Measurements from ENCODE around the gene SLU7.

SLU7 gene

DNA sequence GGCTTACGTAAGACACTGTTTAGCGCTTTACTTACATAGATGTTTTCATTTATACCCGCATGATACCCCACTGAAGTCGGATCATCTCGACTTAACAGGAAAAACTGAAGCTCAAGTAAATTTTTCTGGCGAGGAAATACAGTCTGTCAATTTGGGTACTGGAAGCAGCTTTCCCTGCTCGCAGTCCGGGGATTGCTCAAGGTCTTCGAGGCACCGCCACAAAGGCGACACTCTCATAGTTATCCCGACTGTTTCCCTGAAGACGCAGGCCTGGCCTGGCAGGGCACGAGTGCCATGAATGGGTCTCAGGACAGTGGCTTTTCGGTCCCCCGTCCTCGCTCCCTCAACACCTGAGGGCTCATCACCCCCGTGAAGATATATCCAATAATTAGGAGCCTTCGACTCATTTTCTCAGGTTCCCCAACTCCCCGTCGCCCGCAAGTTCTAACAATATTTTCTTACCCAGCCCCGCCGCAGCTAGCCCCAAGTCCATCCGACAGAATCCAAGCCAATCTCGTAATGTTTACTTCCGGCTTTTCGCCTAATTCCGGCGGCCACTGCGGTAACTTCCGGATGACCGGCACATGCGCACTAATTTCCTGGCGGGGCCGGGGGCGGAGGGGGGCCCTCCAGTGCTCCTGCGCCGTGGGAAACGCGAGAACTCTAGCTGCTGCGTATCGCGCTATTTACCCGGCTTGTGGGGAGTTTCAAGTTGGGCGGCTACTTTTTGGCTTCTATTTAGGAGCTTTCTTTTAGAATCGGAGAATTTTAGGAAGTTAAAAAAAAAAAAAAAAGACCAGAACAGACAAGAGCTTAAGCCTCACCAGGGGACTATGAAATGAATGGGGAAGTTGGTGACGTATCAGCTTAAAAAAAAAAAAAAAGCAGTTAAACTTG is at the start of gene SLU7:
SLU7 (minus strand) TSS at position 521 of the 897 bp plus-strand sequence. CDS start 3,787 bp downstream, outside the sequence.
- peaks cover 36% of the 10 kb centered on the region for H3K4me1 ChIP-seq (ENCODE audit: insufficient read depth, low read length)
- peak within 1 kb of the TSS; percentile 25 for H2AFZ ChIP-seq (ENCODE audit: low read depth, low read length)
- peaks cover 22% of the 10 kb centered on the region for H3K36me3 ChIP-seq (ENCODE audit: insufficient read depth, low read length)
- H3K9me3 ChIP-seq (ENCODE audit: low read length), result no peaks in the 10 kb centered on the region
- peak within 1 kb of the TSS; percentile 86 for H3K4me3 ChIP-seq (ENCODE audit: low read length)
- no peaks in the 10 kb centered on the region for H3K27me3 ChIP-seq (ENCODE audit: insufficient read depth, low read length)

DNA sequence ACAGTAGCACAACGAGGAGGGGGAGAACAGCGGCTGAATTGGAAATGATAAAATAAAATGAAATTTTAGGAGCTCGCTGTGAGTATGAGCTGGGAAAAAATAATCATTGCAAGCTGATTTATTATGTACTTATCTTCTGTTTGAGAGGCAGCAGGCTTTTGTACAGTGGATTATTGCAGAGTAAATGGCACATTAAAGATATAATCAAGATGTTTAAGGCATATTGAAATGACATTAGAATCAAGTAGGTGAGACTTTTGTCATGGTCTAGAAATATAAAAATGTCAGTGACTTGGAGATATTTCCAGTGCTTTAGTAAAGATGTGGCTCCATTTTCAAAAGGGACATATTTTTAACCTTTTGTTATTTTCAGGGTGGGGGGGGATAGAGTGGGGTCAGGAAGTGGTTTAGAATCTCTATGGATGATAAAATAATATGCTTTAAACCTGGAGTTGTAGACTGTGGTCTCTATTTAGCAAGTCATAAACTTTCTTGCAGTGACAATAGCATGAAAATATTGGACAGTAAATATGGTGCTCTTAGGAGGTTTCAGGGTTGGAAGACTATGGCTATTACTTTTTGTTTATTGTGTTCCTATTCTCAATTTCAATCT is 49.6 kb upstream of the SLU7 start:
- peaks cover 3% of the 10 kb centered on the region for H3K27me3 ChIP-seq (ENCODE audit: insufficient read depth, low read length)
- no peak overlapping the region for H2AFZ ChIP-seq (ENCODE audit: low read depth, low read length)
- H3K9me3 ChIP-seq (ENCODE audit: low read length), result no peaks in the 10 kb centered on the region
- H3K4me1 ChIP-seq (ENCODE audit: insufficient read depth, low read length), result no peaks in the 10 kb centered on the region
- H3K36me3 ChIP-seq (ENCODE audit: insufficient read depth, low read length), result no peaks in the 10 kb centered on the region
- H3K4me3 ChIP-seq (ENCODE audit: low read length), result no peak overlapping the region

DNA sequence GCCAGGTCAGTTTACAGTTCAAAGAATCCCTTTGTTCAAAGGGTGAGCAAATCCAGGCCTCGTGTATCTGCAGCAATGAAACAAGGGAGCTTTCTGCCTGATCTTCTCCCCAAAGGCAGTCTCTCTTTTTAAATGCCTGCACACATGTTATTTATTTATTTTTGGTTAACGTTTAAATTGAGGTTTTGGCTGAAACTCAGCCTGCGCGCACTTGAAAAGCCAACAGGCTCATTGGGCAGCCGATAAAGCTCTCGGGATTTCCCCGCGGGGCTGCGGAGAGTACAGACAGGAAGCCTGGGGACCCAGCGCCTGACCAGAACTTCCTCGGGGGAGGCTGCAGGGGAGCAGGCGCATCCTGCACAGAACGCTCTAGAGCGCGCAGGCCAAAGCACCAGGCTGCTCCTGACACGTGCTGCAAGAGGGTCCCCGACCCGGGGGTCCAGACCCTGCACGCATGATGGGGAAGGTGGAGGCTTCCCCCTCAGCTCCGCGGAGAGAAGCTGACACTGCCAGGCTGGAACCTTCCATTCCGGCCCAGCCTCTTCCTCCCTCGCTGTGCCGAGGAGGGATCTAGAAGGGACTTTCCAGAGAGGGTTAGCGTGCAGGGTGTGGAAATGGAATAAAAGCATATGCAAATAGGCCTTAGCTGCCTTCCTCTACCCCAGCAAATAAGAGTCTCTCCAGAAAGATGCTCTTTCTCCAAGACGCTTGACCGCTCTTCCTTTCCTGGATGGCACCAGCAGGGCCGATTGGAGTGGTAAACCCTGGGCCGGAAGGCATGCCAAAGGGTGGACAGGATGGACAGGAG is 48.9 kb upstream of the SLU7 start:
- no peaks in the 10 kb centered on the region for H3K36me3 ChIP-seq (ENCODE audit: insufficient read depth, low read length)
- H2AFZ ChIP-seq (ENCODE audit: low read depth, low read length), result no peak overlapping the region
- H3K4me1 ChIP-seq (ENCODE audit: insufficient read depth, low read length), result no peaks in the 10 kb centered on the region
- H3K27me3 ChIP-seq (ENCODE audit: insufficient read depth, low read length), result peaks cover 3% of the 10 kb centered on the region
- no peaks in the 10 kb centered on the region for H3K9me3 ChIP-seq (ENCODE audit: low read length)
- no peak overlapping the region for H3K4me3 ChIP-seq (ENCODE audit: low read length)

DNA sequence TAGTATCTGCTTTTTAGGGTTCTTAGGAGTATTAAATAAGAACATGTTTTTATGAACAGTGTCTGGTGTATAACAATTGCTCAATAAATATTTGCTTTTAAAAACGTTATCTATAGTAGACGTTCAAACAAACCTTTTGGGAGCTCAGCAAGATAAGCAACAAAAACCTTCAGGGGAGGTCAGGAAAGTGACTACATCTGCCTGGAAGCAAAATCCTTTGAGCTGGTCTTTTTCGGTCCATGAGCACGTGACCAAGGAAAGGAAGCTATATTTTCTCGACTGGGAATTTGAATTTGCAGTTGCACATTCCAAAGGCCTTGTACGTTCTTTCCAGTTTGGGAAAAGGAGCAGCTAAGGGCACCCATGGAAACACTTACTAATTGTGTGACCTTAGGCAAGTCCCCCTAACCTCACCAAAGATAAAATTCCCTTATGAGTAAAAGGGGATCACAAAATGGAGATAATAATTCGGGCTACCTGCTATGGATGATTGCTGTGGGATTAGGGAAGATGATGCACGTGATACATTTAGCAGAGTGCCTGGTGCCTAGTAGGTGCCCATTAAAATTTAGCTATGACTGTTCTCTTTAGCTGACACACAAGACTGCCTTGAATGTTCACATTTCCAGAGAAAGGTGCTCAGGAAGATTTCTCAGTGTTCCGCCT is 48.1 kb upstream of the SLU7 start:
- no peaks in the 10 kb centered on the region for H3K9me3 ChIP-seq (ENCODE audit: low read length)
- H3K4me1 ChIP-seq (ENCODE audit: insufficient read depth, low read length), result no peaks in the 10 kb centered on the region
- H2AFZ ChIP-seq (ENCODE audit: low read depth, low read length), result no peak overlapping the region

DNA sequence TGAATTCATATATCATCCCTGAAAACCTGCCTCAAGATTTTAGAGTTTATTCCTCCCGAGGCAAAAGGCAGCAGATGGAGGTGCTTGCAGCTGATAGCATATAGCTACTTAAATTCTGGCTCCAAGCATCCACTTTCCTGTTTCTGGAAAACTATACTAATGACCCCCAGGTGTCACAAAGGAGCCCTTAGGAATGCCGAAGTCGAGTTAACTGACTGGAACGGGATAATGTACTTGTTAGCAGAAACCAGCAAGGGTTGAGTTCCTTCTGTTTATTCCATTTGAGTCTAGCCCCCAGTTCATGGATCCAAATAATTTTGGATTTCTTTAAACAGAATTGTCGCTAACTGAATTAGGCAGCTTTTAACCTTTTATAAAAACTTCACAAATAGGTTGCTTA is 47.2 kb upstream of the SLU7 start:
- H2AFZ ChIP-seq (ENCODE audit: low read depth, low read length), result no peak overlapping the region
- H3K4me3 ChIP-seq (ENCODE audit: low read length), result no peak overlapping the region
- H3K4me1 ChIP-seq (ENCODE audit: insufficient read depth, low read length), result no peaks in the 10 kb centered on the region
- no peaks in the 10 kb centered on the region for H3K9me3 ChIP-seq (ENCODE audit: low read length)
- peaks cover 3% of the 10 kb centered on the region for H3K27me3 ChIP-seq (ENCODE audit: insufficient read depth, low read length)
- no peaks in the 10 kb centered on the region for H3K36me3 ChIP-seq (ENCODE audit: insufficient read depth, low read length)

More for the DNA sequence above, 48.1 kb upstream of the SLU7 start:
- Histone ChIP-seq H3K36me3 (ENCODE audit: insufficient read depth, low read length) (no peaks in the 10 kb centered on the region), H3K27me3 (ENCODE audit: insufficient read depth, low read length) (peaks cover 3% of the 10 kb centered on the region), H3K4me3 (ENCODE audit: low read length) (no peak overlapping the region)

DNA sequence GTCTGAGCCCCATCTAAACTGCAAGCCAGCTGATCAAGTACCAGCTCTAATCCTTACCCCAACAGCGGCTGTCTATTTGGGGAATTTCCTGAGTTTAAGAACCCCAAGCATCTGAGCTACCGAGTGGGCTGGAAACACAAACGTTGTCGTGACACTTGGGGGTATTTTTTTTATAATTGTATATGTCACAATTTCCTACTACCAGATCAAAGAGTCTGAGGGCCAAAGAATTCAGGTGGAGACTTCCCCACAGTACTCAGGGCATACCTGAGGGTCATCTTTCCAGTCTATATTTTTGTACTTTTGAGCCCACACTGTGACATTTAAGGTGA is 45.6 kb upstream of the SLU7 start:
- Histone ChIP-seq H3K4me3 (ENCODE audit: low read length) (no peak overlapping the region), H3K9me3 (ENCODE audit: low read length) (no peaks in the 10 kb centered on the region), H3K4me1 (ENCODE audit: insufficient read depth, low read length) (no peaks in the 10 kb centered on the region), H3K36me3 (ENCODE audit: insufficient read depth, low read length) (no peaks in the 10 kb centered on the region), H3K27me3 (ENCODE audit: insufficient read depth, low read length) (no peaks in the 10 kb centered on the region), H2AFZ (ENCODE audit: low read depth, low read length) (no peak overlapping the region)

DNA sequence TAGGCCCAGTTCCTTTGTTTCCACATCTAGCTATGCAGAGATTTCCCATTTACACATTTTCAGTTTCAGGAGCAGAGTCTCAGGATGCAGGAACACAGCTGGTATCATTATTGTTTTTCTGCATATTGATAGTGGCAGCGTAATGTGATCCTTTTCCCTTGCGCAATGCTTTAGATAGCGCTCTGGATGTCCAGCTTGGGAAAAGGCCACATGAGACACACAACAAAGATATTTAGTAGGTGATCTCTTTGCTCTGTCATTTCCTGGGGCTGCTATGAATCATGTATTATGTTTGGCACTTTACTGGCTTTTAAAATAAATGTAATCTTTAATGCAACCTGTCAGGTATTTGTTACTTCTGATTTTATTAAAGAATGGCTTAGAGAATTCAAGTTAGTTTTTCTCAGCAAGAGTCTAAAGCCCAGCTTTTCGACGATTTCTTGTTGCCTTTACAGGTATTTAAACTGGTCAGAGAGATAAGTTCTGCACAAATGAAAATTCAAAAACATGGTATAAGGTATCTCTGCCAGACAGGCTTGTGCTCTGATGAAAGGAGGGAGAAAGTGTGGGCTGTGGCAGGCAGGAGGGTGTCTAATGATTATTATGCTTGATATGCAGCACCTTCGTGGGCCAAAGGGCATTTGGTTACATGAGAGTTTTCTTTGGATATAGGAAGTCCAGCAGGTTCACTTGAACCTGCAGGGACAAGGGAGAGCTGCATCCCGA is 45.0 kb upstream of the SLU7 start:
- no peaks in the 10 kb centered on the region for H3K9me3 ChIP-seq (ENCODE audit: low read length)
- H3K36me3 ChIP-seq (ENCODE audit: insufficient read depth, low read length), result no peaks in the 10 kb centered on the region
- no peak overlapping the region for H2AFZ ChIP-seq (ENCODE audit: low read depth, low read length)
- H3K4me1 ChIP-seq (ENCODE audit: insufficient read depth, low read length), result no peaks in the 10 kb centered on the region
- no peak overlapping the region for H3K4me3 ChIP-seq (ENCODE audit: low read length)
- no peaks in the 10 kb centered on the region for H3K27me3 ChIP-seq (ENCODE audit: insufficient read depth, low read length)

DNA sequence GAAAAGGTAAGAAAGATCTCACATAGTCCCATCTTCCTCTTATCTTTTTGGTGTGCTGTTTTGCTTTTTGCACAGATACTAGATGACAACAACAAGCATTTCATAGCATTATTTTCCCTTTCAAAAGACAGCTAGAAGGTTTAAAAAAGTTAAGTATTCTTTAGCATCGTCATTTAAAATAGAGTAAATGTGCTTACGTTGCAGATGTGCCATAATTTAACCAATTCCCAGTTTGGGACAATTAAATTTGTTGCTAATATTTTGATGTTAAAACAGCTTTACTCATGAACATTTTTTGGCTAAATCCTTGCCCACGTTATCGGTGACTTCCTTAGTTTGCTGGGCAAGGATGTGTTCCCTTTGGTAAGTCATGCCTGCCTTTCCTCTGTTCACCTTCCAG is 44.3 kb upstream of the SLU7 start:
- no peaks in the 10 kb centered on the region for H3K4me1 ChIP-seq (ENCODE audit: insufficient read depth, low read length)
- no peaks in the 10 kb centered on the region for H3K36me3 ChIP-seq (ENCODE audit: insufficient read depth, low read length)
- H2AFZ ChIP-seq (ENCODE audit: low read depth, low read length), result no peak overlapping the region
- H3K27me3 ChIP-seq (ENCODE audit: insufficient read depth, low read length), result no peaks in the 10 kb centered on the region
- H3K9me3 ChIP-seq (ENCODE audit: low read length), result no peaks in the 10 kb centered on the region
- no peak overlapping the region for H3K4me3 ChIP-seq (ENCODE audit: low read length)

DNA sequence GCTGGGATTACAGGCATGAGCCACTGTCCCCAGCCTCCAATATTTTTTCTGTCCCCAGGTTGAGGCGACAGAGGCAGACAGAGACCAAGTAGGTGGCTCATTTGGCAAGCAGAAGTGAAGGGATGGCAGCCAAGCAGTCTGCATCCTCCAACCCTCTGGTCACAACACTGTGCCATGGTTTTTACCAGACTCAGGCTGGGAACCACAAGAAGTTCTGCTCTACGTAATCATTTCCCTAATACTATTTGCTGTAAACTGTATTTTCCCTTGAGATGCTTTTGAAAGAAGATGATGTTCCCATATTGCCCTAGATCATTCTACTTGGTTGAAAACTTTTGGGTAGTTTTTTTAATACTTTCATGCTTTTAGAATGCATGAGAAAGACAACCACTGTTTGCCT is 43.3 kb upstream of the SLU7 start:
- Histone ChIP-seq H3K4me1 (ENCODE audit: insufficient read depth, low read length) (no peaks in the 10 kb centered on the region), H3K36me3 (ENCODE audit: insufficient read depth, low read length) (no peaks in the 10 kb centered on the region), H3K9me3 (ENCODE audit: low read length) (no peaks in the 10 kb centered on the region), H2AFZ (ENCODE audit: low read depth, low read length) (no peak overlapping the region), H3K4me3 (ENCODE audit: low read length) (no peak overlapping the region), H3K27me3 (ENCODE audit: insufficient read depth, low read length) (no peaks in the 10 kb centered on the region)

DNA sequence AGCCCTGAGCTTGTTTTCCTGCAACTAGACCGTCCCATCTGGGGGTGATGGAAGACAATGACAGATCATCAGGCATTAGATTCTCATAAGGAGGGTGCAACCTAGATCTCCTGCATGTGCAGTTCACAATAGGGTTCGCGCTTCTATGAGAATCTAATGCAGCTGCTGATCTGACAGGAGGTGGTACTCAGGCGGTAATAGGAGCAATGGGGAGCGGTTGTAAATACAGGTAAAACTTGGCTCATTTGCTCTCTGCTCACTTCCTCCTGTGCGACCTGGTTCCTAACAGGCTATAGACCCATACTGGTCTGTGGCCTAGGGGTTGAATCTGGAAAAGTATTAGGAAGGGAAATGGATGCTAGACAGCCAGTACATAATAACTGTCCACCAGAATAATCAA is 42.5 kb upstream of the SLU7 start:
- H2AFZ ChIP-seq (ENCODE audit: low read depth, low read length), result no peak overlapping the region
- H3K36me3 ChIP-seq (ENCODE audit: insufficient read depth, low read length), result no peaks in the 10 kb centered on the region
- H3K4me3 ChIP-seq (ENCODE audit: low read length), result no peak overlapping the region
- no peaks in the 10 kb centered on the region for H3K9me3 ChIP-seq (ENCODE audit: low read length)
- no peaks in the 10 kb centered on the region for H3K27me3 ChIP-seq (ENCODE audit: insufficient read depth, low read length)
- no peaks in the 10 kb centered on the region for H3K4me1 ChIP-seq (ENCODE audit: insufficient read depth, low read length)

DNA sequence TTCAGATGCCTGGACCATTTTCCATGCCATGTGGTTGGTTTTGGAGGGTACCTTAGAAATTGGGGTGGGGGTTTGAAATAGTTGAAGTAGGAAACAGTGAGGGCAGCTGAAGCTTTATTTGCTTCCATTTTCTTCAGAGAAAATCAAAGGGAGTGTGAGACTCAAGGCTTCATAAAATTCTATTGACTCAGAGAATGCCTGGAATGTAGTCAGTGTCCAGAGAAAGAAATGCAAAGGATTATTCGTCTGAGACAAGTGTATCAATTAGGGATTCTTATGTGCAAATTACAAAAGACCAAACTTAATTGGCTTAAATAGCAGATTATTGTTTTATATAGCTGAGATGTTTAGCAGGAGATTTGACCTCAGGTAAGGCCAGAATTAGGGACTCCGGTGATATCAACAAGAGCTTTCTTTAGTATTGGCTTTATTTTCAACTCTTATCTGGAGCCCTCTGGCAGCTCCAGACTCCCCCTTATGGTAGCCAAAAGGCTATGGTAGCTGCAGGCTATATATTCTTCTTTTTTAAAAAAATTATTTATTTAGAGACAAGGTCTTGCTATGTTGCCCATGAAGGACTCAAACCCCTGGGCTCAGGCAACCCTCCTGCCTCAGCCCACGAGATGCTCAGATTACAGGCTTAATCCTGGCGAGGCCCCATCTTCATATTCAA is 41.6 kb upstream of the SLU7 start:
- H2AFZ ChIP-seq (ENCODE audit: low read depth, low read length), result no peak overlapping the region
- no peaks in the 10 kb centered on the region for H3K27me3 ChIP-seq (ENCODE audit: insufficient read depth, low read length)
- H3K36me3 ChIP-seq (ENCODE audit: insufficient read depth, low read length), result no peaks in the 10 kb centered on the region
- no peaks in the 10 kb centered on the region for H3K4me1 ChIP-seq (ENCODE audit: insufficient read depth, low read length)
- H3K9me3 ChIP-seq (ENCODE audit: low read length), result no peaks in the 10 kb centered on the region
- no peak overlapping the region for H3K4me3 ChIP-seq (ENCODE audit: low read length)

Data from neuron (in vitro differentiated cells).